ENCODE measurements around the gene SEZ6L2. TPM values are rescaled to one million over a fixed set of nuclear protein-coding genes. Genes with fewer than 3 reads are reported as not detected.
"Not testable (repeated sequence)": the region's sequence is repeated elsewhere in the genome, so short reads cannot be mapped to it uniquely, and the experiment has no call there.

SEZ6L2 gene
- total RNA-seq, 4 donors from 2014 or later, result 0.84 to 4.9 (median 1.3) TPM

- no peaks in the 10 kb centered on the region for H3K9me3 ChIP-seq
- peaks cover 6 to 100% (median 26%) of the 10 kb centered on the region in 3 donors for H3K36me3 ChIP-seq
- no peaks in the 10 kb centered on the region for H3K4me1 ChIP-seq
- TF ChIP-seq POLR2A (IDR thresholded peaks at IDR 0.05) (no peak), EP300 (IDR thresholded peaks at IDR 0.05) (no peak), CTCF (IDR thresholded peaks at IDR 0.05) (no peak)
- WGBS, 2 donors, result 70 to 83% methylated on average over 6 of the region's 6 CpGs
- no peak for DNase-seq (ENCODE audit: low spot score in 2 of 2)
- H3K27me3 ChIP-seq, result no peaks in the 10 kb centered on the region
- no peak overlapping the region for H3K27ac ChIP-seq
- no peak overlapping the region for H3K4me3 ChIP-seq
Observed at GRCh38 chr16:29839822-29840221, 59.5 kb downstream of the SEZ6L2 start.

DNA sequence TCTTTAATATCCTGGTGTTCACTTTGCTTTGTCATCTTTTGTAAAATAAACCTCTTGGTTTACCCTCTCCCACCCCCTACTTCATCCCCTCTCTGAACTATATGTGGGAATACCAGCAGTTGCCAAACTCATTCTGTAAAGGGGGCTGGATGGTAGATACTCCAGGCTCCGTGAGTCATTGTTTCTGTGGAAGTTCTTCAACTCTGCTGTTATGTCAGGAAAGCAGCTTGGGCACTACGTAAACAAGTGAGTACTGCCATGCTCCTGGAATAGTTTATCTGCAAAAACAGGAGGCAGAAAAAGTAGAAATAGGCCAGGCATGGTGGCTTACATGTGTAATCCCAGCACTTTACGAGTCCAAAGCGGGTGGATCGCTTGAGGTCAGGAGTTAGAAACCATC is 61.5 kb downstream of the SEZ6L2 start:
- Histone ChIP-seq H3K4me3 (no peak overlapping the region), H3K27ac (no peak overlapping the region), H3K4me1 (no peaks in the 10 kb centered on the region), H3K9me3 (no peaks in the 10 kb centered on the region), H3K36me3 (peaks cover 6 to 98% (median 32%) of the 10 kb centered on the region in 3 donors), H3K27me3 (no peaks in the 10 kb centered on the region)
- 87 to 92% methylated on average over 5 of the region's 5 CpGs for WGBS, 2 donors
- DNase-seq (ENCODE audit: low spot score in 2 of 2), result no peak
- TF ChIP-seq EP300 (IDR thresholded peaks at IDR 0.05), result no peak
- no peak for TF ChIP-seq CTCF (IDR thresholded peaks at IDR 0.05)
- TF ChIP-seq POLR2A (IDR thresholded peaks at IDR 0.05), result no peak

DNA sequence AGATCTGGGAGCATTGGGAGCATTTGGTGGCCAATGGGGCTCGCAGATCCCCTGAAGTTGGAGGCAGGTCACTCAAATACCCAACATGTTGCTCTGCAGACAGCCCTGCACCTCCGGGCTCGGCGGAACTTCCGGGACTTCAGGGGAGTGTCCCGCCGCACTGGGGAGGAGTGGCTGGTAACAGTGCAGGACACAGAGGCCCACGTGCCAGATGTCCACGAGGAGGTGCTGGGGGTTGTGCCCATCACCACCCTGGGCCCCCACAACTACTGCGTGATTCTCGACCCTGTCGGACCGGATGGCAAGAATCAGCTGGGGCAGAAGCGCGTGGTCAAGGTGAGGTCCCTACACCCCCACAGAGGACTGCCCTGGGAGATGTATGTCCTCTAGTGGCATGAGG is 62.7 kb downstream of the SEZ6L2 start:
- no peaks in the 10 kb centered on the region for H3K9me3 ChIP-seq
- no peak overlapping the region for H3K4me3 ChIP-seq
- TF ChIP-seq CTCF (IDR thresholded peaks at IDR 0.05) (no peak), POLR2A (IDR thresholded peaks at IDR 0.05) (no peak), EP300 (IDR thresholded peaks at IDR 0.05) (no peak)
- H3K36me3 ChIP-seq, result peaks cover 4 to 98% (median 33%) of the 10 kb centered on the region in 3 donors
- DNase-seq (ENCODE audit: low spot score in 2 of 2), result no peak
- H3K4me1 ChIP-seq, result no peaks in the 10 kb centered on the region
- H3K27ac ChIP-seq, result no peak overlapping the region
- 82 to 83% methylated on average over 9 to 15 of the region's 15 CpGs for WGBS, 2 donors
- H3K27me3 ChIP-seq, result no peaks in the 10 kb centered on the region

DNA sequence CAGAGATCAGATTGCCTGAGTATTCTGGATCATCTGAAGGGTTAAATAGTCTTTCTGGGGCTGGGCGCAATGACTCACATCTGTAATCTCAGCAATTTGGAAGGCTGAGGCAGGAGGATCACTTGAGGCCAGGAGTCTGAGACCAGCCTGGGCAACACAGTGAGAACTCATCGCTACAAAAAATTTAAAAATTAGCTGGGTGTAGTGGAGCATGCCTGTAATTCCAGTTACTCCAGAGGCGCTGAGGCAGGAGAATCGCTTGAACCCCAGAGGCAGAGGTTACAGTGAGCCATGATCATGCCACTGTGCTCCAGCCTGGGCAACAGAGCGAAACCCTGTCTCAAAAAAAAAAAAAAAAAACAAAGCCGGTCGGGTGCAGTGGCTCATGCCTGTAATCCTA is 63.4 kb downstream of the SEZ6L2 start:
- no peaks in the 10 kb centered on the region for H3K4me1 ChIP-seq
- no peaks in the 10 kb centered on the region for H3K27me3 ChIP-seq
- no peaks in the 10 kb centered on the region for H3K9me3 ChIP-seq
- no peak for DNase-seq (ENCODE audit: low spot score in 2 of 2)
- peaks cover 4 to 98% (median 30%) of the 10 kb centered on the region in 3 donors for H3K36me3 ChIP-seq
- H3K4me3 ChIP-seq, result no peak overlapping the region
- 82 to 85% methylated on average over 7 of the region's 7 CpGs for WGBS, 2 donors
- no peak for TF ChIP-seq CTCF (IDR thresholded peaks at IDR 0.05)
- no peak for TF ChIP-seq EP300 (IDR thresholded peaks at IDR 0.05)
- no peak for TF ChIP-seq POLR2A (IDR thresholded peaks at IDR 0.05)
- H3K27ac ChIP-seq, result no peak overlapping the region

GRCh38 chr16:29834079-29834478 is 65.3 kb downstream of the SEZ6L2 start:
- Histone ChIP-seq H3K27ac (no peak overlapping the region), H3K4me1 (peaks cover 0 to 4% (median 0%) of the 10 kb centered on the region in 4 donors), H3K4me3 (no peak overlapping the region), H3K36me3 (peaks cover 6 to 93% (median 27%) of the 10 kb centered on the region in 3 donors), H3K27me3 (no peaks in the 10 kb centered on the region), H3K9me3 (no peaks in the 10 kb centered on the region)
- TF ChIP-seq CTCF (IDR thresholded peaks at IDR 0.05), result no peak
- TF ChIP-seq EP300 (IDR thresholded peaks at IDR 0.05), result no peak
- no peak for TF ChIP-seq POLR2A (IDR thresholded peaks at IDR 0.05)
- WGBS, 2 donors, result 95 to 98% methylated on average over 4 to 5 of the region's 5 CpGs
- no peak for DNase-seq (ENCODE audit: low spot score in 2 of 2)

GRCh38 chr16:29833219-29833618 is 66.1 kb downstream of the SEZ6L2 start:
- not testable (repeated sequence) for H3K27ac ChIP-seq; H3K27me3 ChIP-seq; DNase-seq (ENCODE audit: low spot score in 2 of 2); H3K4me1 ChIP-seq; H3K9me3 ChIP-seq; H3K4me3 ChIP-seq
- H3K36me3 ChIP-seq, result peaks cover 6 to 85% (median 21%) of the 10 kb centered on the region in 3 donors
- 94 to 99% methylated on average over 4 of the region's 4 CpGs for WGBS, 2 donors

Measured in tibial nerve (tissue), 4 donors.